Measurements from ENCODE around the gene BRD1. TPM values are rescaled to one million over a fixed set of nuclear protein-coding genes. Genes with fewer than 3 reads are reported as not detected.

BRD1 gene
- polyA plus RNA-seq, 3 donors: 0.61 to 13.8 (median 0.86) TPM

DNA sequence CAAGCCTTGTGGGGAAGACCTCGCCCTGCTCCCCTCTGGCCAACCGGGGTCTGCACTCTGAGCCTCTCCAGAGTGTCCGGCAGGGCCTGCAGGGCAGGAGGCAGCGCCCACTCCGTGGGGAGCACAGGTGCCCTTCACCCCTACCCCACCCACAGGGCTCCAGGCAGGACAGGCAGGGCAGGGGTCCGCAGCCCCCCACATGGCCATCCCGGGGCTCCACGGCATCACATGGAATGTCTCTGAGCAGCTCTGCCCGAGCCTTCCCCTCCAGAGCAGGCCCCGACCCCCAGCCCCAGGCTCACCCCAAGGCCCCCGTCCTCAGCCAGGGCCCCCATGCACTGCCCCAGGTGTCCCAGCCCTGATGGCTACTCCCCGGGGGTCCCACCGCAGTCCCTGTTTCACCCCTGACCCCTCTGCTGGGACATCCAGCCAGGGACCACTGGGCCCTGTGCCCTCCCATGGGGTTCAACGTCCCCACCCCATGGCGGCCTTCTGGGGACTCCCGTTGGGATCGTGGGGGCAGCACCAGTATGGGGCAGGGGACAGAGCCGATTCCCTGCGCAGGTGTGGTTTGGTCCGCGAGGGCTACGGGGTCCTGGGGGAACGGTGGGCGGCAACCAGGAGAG is 77.7 kb downstream of the BRD1 start:
- TF ChIP-seq, protein P1, sequence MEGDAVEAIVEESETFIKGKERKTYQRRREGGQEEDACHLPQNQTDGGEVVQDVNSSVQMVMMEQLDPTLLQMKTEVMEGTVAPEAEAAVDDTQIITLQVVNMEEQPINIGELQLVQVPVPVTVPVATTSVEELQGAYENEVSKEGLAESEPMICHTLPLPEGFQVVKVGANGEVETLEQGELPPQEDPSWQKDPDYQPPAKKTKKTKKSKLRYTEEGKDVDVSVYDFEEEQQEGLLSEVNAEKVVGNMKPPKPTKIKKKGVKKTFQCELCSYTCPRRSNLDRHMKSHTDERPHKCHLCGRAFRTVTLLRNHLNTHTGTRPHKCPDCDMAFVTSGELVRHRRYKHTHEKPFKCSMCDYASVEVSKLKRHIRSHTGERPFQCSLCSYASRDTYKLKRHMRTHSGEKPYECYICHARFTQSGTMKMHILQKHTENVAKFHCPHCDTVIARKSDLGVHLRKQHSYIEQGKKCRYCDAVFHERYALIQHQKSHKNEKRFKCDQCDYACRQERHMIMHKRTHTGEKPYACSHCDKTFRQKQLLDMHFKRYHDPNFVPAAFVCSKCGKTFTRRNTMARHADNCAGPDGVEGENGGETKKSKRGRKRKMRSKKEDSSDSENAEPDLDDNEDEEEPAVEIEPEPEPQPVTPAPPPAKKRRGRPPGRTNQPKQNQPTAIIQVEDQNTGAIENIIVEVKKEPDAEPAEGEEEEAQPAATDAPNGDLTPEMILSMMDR (IDR thresholded peaks at IDR 0.05): no peak
- no peaks in the 10 kb centered on the region for H4K20me1 ChIP-seq (ENCODE audit: insufficient read depth, low read length)
- Mint-ChIP-seq H3K4me1 (no peaks in the 10 kb centered on the region), H3K27ac (no peak overlapping the region), H3K27me3 (ENCODE audit: low read depth in 3 of 3) (peaks cover 0 to 6% (median 2%) of the 10 kb centered on the region in 3 donors), H3K4me3 (no peak overlapping the region), H3K36me3 (no peaks in the 10 kb centered on the region), H3K9me3 (peaks cover 23 to 37% (median 35%) of the 10 kb centered on the region in 7 donors)
- H3K9me3 ChIP-seq (replicated peaks in 1 of 2; ENCODE audit: control insufficient read depth in 1 of 2, insufficient read depth in 1 of 2, low read length in 2 of 2): peaks cover 24 to 29% of the 10 kb centered on the region in 2 donors
- WGBS (ENCODE audit: insufficient coverage): 96% methylated on average over 21 of the region's 24 CpGs
- no peak overlapping the region for H2AFZ ChIP-seq (ENCODE audit: insufficient read depth, low read depth, low read length, poor library complexity, severe bottlenecking)
- H3K4me2 ChIP-seq (replicated peaks; ENCODE audit: extremely low read depth, low read length, poor library complexity, severe bottlenecking): no peak overlapping the region
- no peaks in the 10 kb centered on the region for H3K27me3 ChIP-seq (ENCODE audit: control insufficient read depth in 2 of 2, insufficient read depth in 2 of 2, low read length in 2 of 2)
- intact Hi-C loops (cut with micrococcal nuclease): no loop called here
- no peak for DNase-seq
- no peaks in the 10 kb centered on the region for H3K4me1 ChIP-seq (ENCODE audit: control insufficient read depth in 1 of 2, insufficient read depth in 2 of 2, low read length in 2 of 2)
- no peak overlapping the region for H3K9ac ChIP-seq (ENCODE audit: insufficient read depth, low read length, poor library complexity, severe bottlenecking)
- H3K27ac ChIP-seq (ENCODE audit: low read depth in 1 of 2, low read length in 2 of 2): no peak overlapping the region
- no peaks in the 10 kb centered on the region for H3K36me3 ChIP-seq (replicated peaks in 1 of 2; ENCODE audit: control insufficient read depth in 1 of 2, insufficient read depth in 2 of 2, low read length in 2 of 2)
- H3K79me2 ChIP-seq (ENCODE audit: insufficient read depth, low read length): no peaks in the 10 kb centered on the region
- no peak overlapping the region for H3K4me3 ChIP-seq (replicated peaks in 1 of 3; ENCODE audit: low read depth in 2 of 3, low read length in 3 of 3)

DNA sequence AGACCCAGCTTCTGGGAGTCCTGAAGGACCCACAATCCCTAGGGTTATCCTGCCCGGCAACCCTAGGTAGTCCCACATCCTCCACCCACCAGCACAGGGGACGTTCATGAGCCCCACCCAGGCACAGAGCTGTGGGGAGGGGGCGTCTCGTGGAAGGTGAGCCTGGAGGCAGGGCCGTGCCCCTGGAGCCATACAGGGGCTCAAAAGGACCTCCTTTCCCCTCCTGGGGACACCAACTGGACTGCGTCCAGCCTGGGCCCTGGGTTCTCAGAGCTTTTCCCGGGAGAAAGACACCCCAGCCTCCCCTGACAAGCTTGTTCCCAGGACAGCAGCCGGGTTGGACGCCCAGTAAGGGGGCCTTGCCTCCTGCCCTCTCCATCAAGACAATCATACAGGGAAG is 78.4 kb downstream of the BRD1 start:
- no peak overlapping the region for H3K27ac Mint-ChIP-seq
- no peaks in the 10 kb centered on the region for H3K36me3 ChIP-seq (replicated peaks in 1 of 2; ENCODE audit: control insufficient read depth in 1 of 2, insufficient read depth in 2 of 2, low read length in 2 of 2)
- no peak for DNase-seq
- H3K4me1 ChIP-seq (ENCODE audit: control insufficient read depth in 1 of 2, insufficient read depth in 2 of 2, low read length in 2 of 2): no peaks in the 10 kb centered on the region
- no peaks in the 10 kb centered on the region for H3K4me1 Mint-ChIP-seq
- TF ChIP-seq, protein P1 (IDR thresholded peaks at IDR 0.05): no peak
- H3K27ac ChIP-seq (ENCODE audit: low read depth in 1 of 2, low read length in 2 of 2): no peak overlapping the region
- no peaks in the 10 kb centered on the region for H3K27me3 ChIP-seq (ENCODE audit: control insufficient read depth in 2 of 2, insufficient read depth in 2 of 2, low read length in 2 of 2)
- no peak overlapping the region for H3K4me3 ChIP-seq (replicated peaks in 1 of 3; ENCODE audit: low read depth in 2 of 3, low read length in 3 of 3)
- peaks cover 24 to 29% of the 10 kb centered on the region in 2 donors for H3K9me3 ChIP-seq (replicated peaks in 1 of 2; ENCODE audit: control insufficient read depth in 1 of 2, insufficient read depth in 1 of 2, low read length in 2 of 2)
- peaks cover 0 to 6% (median 2%) of the 10 kb centered on the region in 3 donors for H3K27me3 Mint-ChIP-seq (ENCODE audit: low read depth in 3 of 3)
- 100% methylated on average over 4 of the region's 9 CpGs for WGBS (ENCODE audit: insufficient coverage)
- no peak overlapping the region for H3K4me2 ChIP-seq (replicated peaks; ENCODE audit: extremely low read depth, low read length, poor library complexity, severe bottlenecking)
- no peaks in the 10 kb centered on the region for H3K36me3 Mint-ChIP-seq
- H3K4me3 Mint-ChIP-seq: no peak overlapping the region
- no peak overlapping the region for H2AFZ ChIP-seq (ENCODE audit: insufficient read depth, low read depth, low read length, poor library complexity, severe bottlenecking)
- no peaks in the 10 kb centered on the region for H4K20me1 ChIP-seq (ENCODE audit: insufficient read depth, low read length)
- H3K9me3 Mint-ChIP-seq: peaks cover 25 to 44% (median 39%) of the 10 kb centered on the region in 7 donors
- intact Hi-C loops (cut with micrococcal nuclease): no loop called here
- no peaks in the 10 kb centered on the region for H3K79me2 ChIP-seq (ENCODE audit: insufficient read depth, low read length)
- no peak overlapping the region for H3K9ac ChIP-seq (ENCODE audit: insufficient read depth, low read length, poor library complexity, severe bottlenecking)

Data from CD14-positive monocyte (primary cell).